AG04450 (cell line): ENCODE data around the gene TNXB. TPM values are rescaled to one million over a fixed set of nuclear protein-coding genes. Genes with fewer than 3 reads are reported as not detected.
"Not testable (repeated sequence)": the region's sequence is repeated elsewhere in the genome, so short reads cannot be mapped to it uniquely, and the experiment has no call there.

Experiments
- CTCF ChIA-PET: fragments of 300-600, 350-600 bp; formaldehyde crosslinking; extraction: SDS; loops from one replicate; lab custom pipeline; 2022; ENCODE audit warnings: antibody characterized with exemption, inconsistent platforms; lab: Charles Lee
- POLR2A ChIA-PET: fragments of 350-600 bp; formaldehyde crosslinking; extraction: SDS; loops from one replicate; lab custom pipeline; 2021; ENCODE audit warnings: antibody characterized with exemption, inconsistent platforms; lab: Yijun Ruan, JAX
- DNase-seq: peaks from one replicate; pipeline ENCODE4 v3.0.0-alpha.2; 2011; ENCODE audit warnings: low read depth, low spot score
- H3K27ac ChIP-seq: one replicate; pipeline ENCODE4 v1.5.1; 2012; ENCODE audit warnings: low read depth, low read length, control low read depth
- H3K27me3 ChIP-seq: one replicate; pipeline ENCODE4 v1.6.0; 2012; ENCODE audit warnings: low read length; ENCODE audit not compliant: control insufficient read depth, insufficient read depth
- H3K4me3 ChIP-seq: 2 replicates; pipeline ENCODE4 v1.5.1; 2011; ENCODE audit warnings: mild to moderate bottlenecking, low read depth, low read length, control low read depth
- H3K9me3 ChIP-seq: 2 replicates; pipeline ENCODE4 v1.5.1; 2012; ENCODE audit warnings: low read length; ENCODE audit not compliant: control insufficient read depth, insufficient read depth
- CTCF ChIP-seq: IDR thresholded peaks from 2 replicates; pipeline ENCODE4 v1.5.1; 2011; ENCODE audit warnings: low read depth, low read length, control low read depth, inconsistent platforms
- polyA plus RNA-seq: library from polyadenylated mRNA; depleted of rRNA; stranded (reverse); fragments of >200 nt; gene quantifications from 2 replicates; pipeline ENCODE4 v1.2.3, GENCODE V29; 2011

Gene TNXB
- polyA plus RNA-seq, 1 experiment: 0.35 TPM

GRCh38 chr6:32045811-32046449, 63.2 kb downstream of the TNXB start:
- DNase-seq: no peak
- no peak for TF ChIP-seq CTCF
- Histone ChIP-seq H3K4me3 (no peak overlapping the region), H3K27ac (no peak overlapping the region), H3K27me3 (peaks cover 4% of the 10 kb centered on the region), H3K9me3 (no peaks in the 10 kb centered on the region)
- ChIA-PET POLR2A (no interaction called here), CTCF (interaction anchor here (1.2 to 3.1 kb wide), 2 partner anchors 11 to 72 kb away, joined by 3 to 20 read pairs; no protein-coding TSS in a partner anchor)

GRCh38 chr6:32044916-32045315, 64.2 kb downstream of the TNXB start:
- H3K27ac ChIP-seq, CTCF ChIA-PET, H3K27me3 ChIP-seq, DNase-seq, H3K9me3 ChIP-seq, H3K4me3 ChIP-seq, POLR2A ChIA-PET: not testable (repeated sequence)

GRCh38 chr6:32043589-32044380, 65.4 kb downstream of the TNXB start:
- H3K9me3 ChIP-seq, DNase-seq, H3K27me3 ChIP-seq, H3K4me3 ChIP-seq, CTCF ChIA-PET, POLR2A ChIA-PET, H3K27ac ChIP-seq: not testable (repeated sequence)

- DNase-seq, CTCF ChIA-PET, H3K27me3 ChIP-seq: not testable (repeated sequence)
Observed at GRCh38 chr6:32042276-32042675, 66.9 kb downstream of the TNXB start.

GRCh38 chr6:32041385-32041784, 67.8 kb downstream of the TNXB start:
- H3K4me3 ChIP-seq, H3K27me3 ChIP-seq, H3K9me3 ChIP-seq, POLR2A ChIA-PET, DNase-seq, CTCF ChIA-PET, H3K27ac ChIP-seq: not testable (repeated sequence)

More at GRCh38 chr6:32042276-32042675, 66.9 kb downstream of the TNXB start:
- POLR2A ChIA-PET, H3K27ac ChIP-seq, H3K9me3 ChIP-seq, H3K4me3 ChIP-seq: not testable (repeated sequence)

- H3K27ac ChIP-seq, H3K27me3 ChIP-seq, CTCF ChIA-PET, H3K4me3 ChIP-seq, DNase-seq, H3K9me3 ChIP-seq, POLR2A ChIA-PET: not testable (repeated sequence)
Observed at GRCh38 chr6:32041050-32041321, 68.2 kb downstream of the TNXB start.

GRCh38 chr6:32040299-32041049, 68.7 kb downstream of the TNXB start:
- POLR2A ChIA-PET, CTCF ChIA-PET, DNase-seq, H3K9me3 ChIP-seq, H3K27ac ChIP-seq, H3K4me3 ChIP-seq, H3K27me3 ChIP-seq: not testable (repeated sequence)

GRCh38 chr6:32039321-32040274, 69.5 kb downstream of the TNXB start:
- CTCF ChIA-PET, H3K4me3 ChIP-seq, H3K27me3 ChIP-seq, DNase-seq, POLR2A ChIA-PET, H3K27ac ChIP-seq, H3K9me3 ChIP-seq: not testable (repeated sequence)

GRCh38 chr6:32038878-32039277, 70.3 kb downstream of the TNXB start:
- H3K27me3 ChIP-seq, CTCF ChIA-PET, POLR2A ChIA-PET, H3K4me3 ChIP-seq, DNase-seq, H3K9me3 ChIP-seq, H3K27ac ChIP-seq: not testable (repeated sequence)
